ENCODE results near the gene FOXI1. TPM values are rescaled to one million over a fixed set of nuclear protein-coding genes. Genes with fewer than 3 reads are reported as not detected.

FOXI1 gene
- polyA plus RNA-seq, 3 donors = not detected

GRCh38 chr5:170143091-170143490, 37.4 kb downstream of the FOXI1 start:
- H3K27ac Mint-ChIP-seq = peak overlapping the region in 1 of 7 donors; percentile 20
- H3K4me3 Mint-ChIP-seq = no peak overlapping the region
- no peaks in the 10 kb centered on the region for H3K36me3 Mint-ChIP-seq
- TF ChIP-seq, protein P1, sequence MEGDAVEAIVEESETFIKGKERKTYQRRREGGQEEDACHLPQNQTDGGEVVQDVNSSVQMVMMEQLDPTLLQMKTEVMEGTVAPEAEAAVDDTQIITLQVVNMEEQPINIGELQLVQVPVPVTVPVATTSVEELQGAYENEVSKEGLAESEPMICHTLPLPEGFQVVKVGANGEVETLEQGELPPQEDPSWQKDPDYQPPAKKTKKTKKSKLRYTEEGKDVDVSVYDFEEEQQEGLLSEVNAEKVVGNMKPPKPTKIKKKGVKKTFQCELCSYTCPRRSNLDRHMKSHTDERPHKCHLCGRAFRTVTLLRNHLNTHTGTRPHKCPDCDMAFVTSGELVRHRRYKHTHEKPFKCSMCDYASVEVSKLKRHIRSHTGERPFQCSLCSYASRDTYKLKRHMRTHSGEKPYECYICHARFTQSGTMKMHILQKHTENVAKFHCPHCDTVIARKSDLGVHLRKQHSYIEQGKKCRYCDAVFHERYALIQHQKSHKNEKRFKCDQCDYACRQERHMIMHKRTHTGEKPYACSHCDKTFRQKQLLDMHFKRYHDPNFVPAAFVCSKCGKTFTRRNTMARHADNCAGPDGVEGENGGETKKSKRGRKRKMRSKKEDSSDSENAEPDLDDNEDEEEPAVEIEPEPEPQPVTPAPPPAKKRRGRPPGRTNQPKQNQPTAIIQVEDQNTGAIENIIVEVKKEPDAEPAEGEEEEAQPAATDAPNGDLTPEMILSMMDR (IDR thresholded peaks at IDR 0.05) = no peak
- intact Hi-C loops (cut with micrococcal nuclease) = no loop called here
- H3K4me1 ChIP-seq (ENCODE audit: control insufficient read depth in 1 of 2, insufficient read depth in 2 of 2, low read length in 2 of 2) = peaks cover 9% of the 10 kb centered on the region in 2 donors
- H3K4me2 ChIP-seq (replicated peaks; ENCODE audit: extremely low read depth, low read length, poor library complexity, severe bottlenecking) = no peak overlapping the region
- H3K9ac ChIP-seq (ENCODE audit: insufficient read depth, low read length, poor library complexity, severe bottlenecking) = no peak overlapping the region
- no peaks in the 10 kb centered on the region for H3K27me3 ChIP-seq (ENCODE audit: control insufficient read depth in 2 of 2, insufficient read depth in 2 of 2, low read length in 2 of 2)
- H3K4me1 Mint-ChIP-seq = peaks cover 25% of the 10 kb centered on the region
- peaks cover 0 to 10% (median 8%) of the 10 kb centered on the region in 3 donors for H3K27me3 Mint-ChIP-seq (ENCODE audit: low read depth in 3 of 3)
- H3K9me3 Mint-ChIP-seq = peaks cover 0 to 2% (median 0%) of the 10 kb centered on the region in 7 donors
- no peak overlapping the region for H3K27ac ChIP-seq (ENCODE audit: low read depth in 1 of 2, low read length in 2 of 2)
- no peaks in the 10 kb centered on the region for H4K20me1 ChIP-seq (ENCODE audit: insufficient read depth, low read length)
- no peaks in the 10 kb centered on the region for H3K79me2 ChIP-seq (ENCODE audit: insufficient read depth, low read length)
- no peaks in the 10 kb centered on the region for H3K36me3 ChIP-seq (replicated peaks in 1 of 2; ENCODE audit: control insufficient read depth in 1 of 2, insufficient read depth in 2 of 2, low read length in 2 of 2)
- no peak for DNase-seq
- no peak overlapping the region for H3K4me3 ChIP-seq (replicated peaks in 1 of 3; ENCODE audit: low read depth in 2 of 3, low read length in 3 of 3)
- no peaks in the 10 kb centered on the region for H3K9me3 ChIP-seq (replicated peaks in 1 of 2; ENCODE audit: control insufficient read depth in 1 of 2, insufficient read depth in 1 of 2, low read length in 2 of 2)
- H2AFZ ChIP-seq (ENCODE audit: insufficient read depth, low read depth, low read length, poor library complexity, severe bottlenecking) = no peak overlapping the region
- 91% methylated on average over 4 of the region's 7 CpGs for WGBS (ENCODE audit: insufficient coverage)

- peaks cover 9% of the 10 kb centered on the region in 2 donors for H3K4me1 ChIP-seq (ENCODE audit: control insufficient read depth in 1 of 2, insufficient read depth in 2 of 2, low read length in 2 of 2)
- H3K79me2 ChIP-seq (ENCODE audit: insufficient read depth, low read length) = no peaks in the 10 kb centered on the region
- DNase-seq = no peak
- H3K4me1 Mint-ChIP-seq = peaks cover 25% of the 10 kb centered on the region
- intact Hi-C loops (cut with micrococcal nuclease) = no loop called here
- H3K9ac ChIP-seq (ENCODE audit: insufficient read depth, low read length, poor library complexity, severe bottlenecking) = no peak overlapping the region
- H3K36me3 ChIP-seq (replicated peaks in 1 of 2; ENCODE audit: control insufficient read depth in 1 of 2, insufficient read depth in 2 of 2, low read length in 2 of 2) = no peaks in the 10 kb centered on the region
- no peaks in the 10 kb centered on the region for H3K27me3 ChIP-seq (ENCODE audit: control insufficient read depth in 2 of 2, insufficient read depth in 2 of 2, low read length in 2 of 2)
- no peak overlapping the region for H2AFZ ChIP-seq (ENCODE audit: insufficient read depth, low read depth, low read length, poor library complexity, severe bottlenecking)
- no peak overlapping the region for H3K4me3 Mint-ChIP-seq
- H3K36me3 Mint-ChIP-seq = no peaks in the 10 kb centered on the region
- peaks cover 0 to 2% (median 0%) of the 10 kb centered on the region in 7 donors for H3K9me3 Mint-ChIP-seq
- H3K4me3 ChIP-seq (replicated peaks in 1 of 3; ENCODE audit: low read depth in 2 of 3, low read length in 3 of 3) = no peak overlapping the region
- no peaks in the 10 kb centered on the region for H3K9me3 ChIP-seq (replicated peaks in 1 of 2; ENCODE audit: control insufficient read depth in 1 of 2, insufficient read depth in 1 of 2, low read length in 2 of 2)
- no peak overlapping the region for H3K27ac ChIP-seq (ENCODE audit: low read depth in 1 of 2, low read length in 2 of 2)
- 96% methylated on average over 2 of the region's 2 CpGs for WGBS (ENCODE audit: insufficient coverage)
- H3K27me3 Mint-ChIP-seq (ENCODE audit: low read depth in 3 of 3) = peaks cover 0 to 9% (median 8%) of the 10 kb centered on the region in 3 donors
- H4K20me1 ChIP-seq (ENCODE audit: insufficient read depth, low read length) = no peaks in the 10 kb centered on the region
- H3K4me2 ChIP-seq (replicated peaks; ENCODE audit: extremely low read depth, low read length, poor library complexity, severe bottlenecking) = no peak overlapping the region
- H3K27ac Mint-ChIP-seq = no peak overlapping the region
- TF ChIP-seq, protein P1 (IDR thresholded peaks at IDR 0.05) = no peak
Measured at GRCh38 chr5:170143710-170144109, 38.0 kb downstream of the FOXI1 start.
